ENCODE results near the gene DNAH17. TPM values are rescaled to one million over a fixed set of nuclear protein-coding genes. Genes with fewer than 3 reads are reported as not detected.
A peak's percentile ranks its signal among the peaks of the same experiment; 100 is the strongest.

The DNAH17 gene
- total RNA-seq, 1 donor from 2014 or later: not detected

DNA sequence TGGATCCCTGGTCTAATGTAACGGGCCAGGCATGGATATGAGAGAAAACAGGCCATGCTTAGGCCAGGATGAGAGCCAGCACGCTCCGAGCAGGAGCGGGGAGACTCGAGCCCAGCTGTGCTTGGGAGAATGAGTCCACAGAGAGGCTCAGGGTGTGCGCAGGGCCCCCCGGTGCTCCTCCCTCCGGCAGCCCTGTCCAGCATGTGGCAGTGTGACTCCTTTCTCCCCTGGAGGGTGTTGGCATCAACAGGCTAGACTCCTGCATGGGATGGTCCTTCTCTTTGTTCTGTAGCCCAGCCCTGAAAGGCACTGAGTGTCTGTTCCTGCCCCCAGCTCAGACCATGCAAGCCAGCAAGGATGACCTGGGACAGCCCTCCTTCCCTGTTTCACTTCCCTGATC lies 175.3 kb downstream of the DNAH17 start:
- no peak overlapping the region for H3K27ac ChIP-seq
- H3K4me1 Mint-ChIP-seq: no peaks in the 10 kb centered on the region
- TF ChIP-seq EZH2phosphoT487 (IDR thresholded peaks at IDR 0.05) (no peak), EZH2 (IDR thresholded peaks at IDR 0.05) (no peak)
- TF ChIP-seq, protein P1, sequence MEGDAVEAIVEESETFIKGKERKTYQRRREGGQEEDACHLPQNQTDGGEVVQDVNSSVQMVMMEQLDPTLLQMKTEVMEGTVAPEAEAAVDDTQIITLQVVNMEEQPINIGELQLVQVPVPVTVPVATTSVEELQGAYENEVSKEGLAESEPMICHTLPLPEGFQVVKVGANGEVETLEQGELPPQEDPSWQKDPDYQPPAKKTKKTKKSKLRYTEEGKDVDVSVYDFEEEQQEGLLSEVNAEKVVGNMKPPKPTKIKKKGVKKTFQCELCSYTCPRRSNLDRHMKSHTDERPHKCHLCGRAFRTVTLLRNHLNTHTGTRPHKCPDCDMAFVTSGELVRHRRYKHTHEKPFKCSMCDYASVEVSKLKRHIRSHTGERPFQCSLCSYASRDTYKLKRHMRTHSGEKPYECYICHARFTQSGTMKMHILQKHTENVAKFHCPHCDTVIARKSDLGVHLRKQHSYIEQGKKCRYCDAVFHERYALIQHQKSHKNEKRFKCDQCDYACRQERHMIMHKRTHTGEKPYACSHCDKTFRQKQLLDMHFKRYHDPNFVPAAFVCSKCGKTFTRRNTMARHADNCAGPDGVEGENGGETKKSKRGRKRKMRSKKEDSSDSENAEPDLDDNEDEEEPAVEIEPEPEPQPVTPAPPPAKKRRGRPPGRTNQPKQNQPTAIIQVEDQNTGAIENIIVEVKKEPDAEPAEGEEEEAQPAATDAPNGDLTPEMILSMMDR (IDR thresholded peaks at IDR 0.05): no peak

DNA sequence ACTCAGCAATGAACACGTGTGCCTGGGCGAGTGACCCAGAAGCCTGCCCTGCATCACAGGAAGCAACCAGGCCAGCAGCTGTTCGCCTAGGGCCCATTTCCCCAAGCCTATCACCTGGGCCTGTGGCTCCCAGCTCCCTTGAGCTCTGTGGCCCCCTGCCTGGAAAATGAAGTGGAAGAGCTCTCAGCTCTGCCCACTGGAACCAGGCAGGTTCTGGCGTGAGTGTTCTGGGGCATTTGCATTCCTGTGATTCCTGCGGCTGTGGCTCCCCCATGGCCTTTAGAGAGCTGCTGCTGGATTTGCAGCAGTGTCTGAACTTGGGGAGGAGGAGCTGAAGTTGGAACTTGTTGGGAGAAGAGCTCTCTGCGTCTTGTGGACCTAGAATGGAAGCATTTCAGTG lies 175.9 kb downstream of the DNAH17 start:
- DNase-seq (ENCODE audit: low spot score): no peak
- Mint-ChIP-seq H3K4me1 (no peaks in the 10 kb centered on the region), H3K9me3 (no peaks in the 10 kb centered on the region), H3K27me3 (ENCODE audit: insufficient read depth, low read depth) (peaks cover 4% of the 10 kb centered on the region), H3K4me3 (peak overlapping the region; percentile 24), H3K27ac (peak overlapping the region; percentile 82), H3K36me3 (peaks cover 36% of the 10 kb centered on the region)
- TF ChIP-seq, protein P1 (IDR thresholded peaks at IDR 0.05): no peak
- no peak for TF ChIP-seq EZH2phosphoT487 (IDR thresholded peaks at IDR 0.05)
- TF ChIP-seq EZH2 (IDR thresholded peaks at IDR 0.05): no peak
- no peak overlapping the region for H3K4me2 ChIP-seq
- H2AFZ ChIP-seq (replicated peaks): no peak overlapping the region
- H3K27me3 ChIP-seq: no peaks in the 10 kb centered on the region
- H3K27ac ChIP-seq: no peak overlapping the region
- no peaks in the 10 kb centered on the region for H3K4me1 ChIP-seq
- no peaks in the 10 kb centered on the region for H3K36me3 ChIP-seq
- peaks cover 19% of the 10 kb centered on the region for H3K79me2 ChIP-seq (ENCODE audit: low read depth)
- no peaks in the 10 kb centered on the region for H4K20me1 ChIP-seq (ENCODE audit: low read depth)
- no peak overlapping the region for H3K9ac ChIP-seq
- no peak overlapping the region for H3K4me3 ChIP-seq
- H3K9me3 ChIP-seq (ENCODE audit: low read depth): no peaks in the 10 kb centered on the region
- H3F3A ChIP-seq (ENCODE audit: low read depth): no peaks in the 10 kb centered on the region

More for the DNA sequence above, 175.3 kb downstream of the DNAH17 start:
- Histone ChIP-seq H3K9ac (no peak overlapping the region), H3K9me3 (ENCODE audit: low read depth) (no peaks in the 10 kb centered on the region), H3K4me2 (no peak overlapping the region), H3K27me3 (no peaks in the 10 kb centered on the region), H3K79me2 (ENCODE audit: low read depth) (peaks cover 15% of the 10 kb centered on the region), H2AFZ (replicated peaks) (no peak overlapping the region), H3K4me1 (no peaks in the 10 kb centered on the region), H3K36me3 (no peaks in the 10 kb centered on the region), H3K4me3 (no peak overlapping the region), H4K20me1 (ENCODE audit: low read depth) (peaks cover 1% of the 10 kb centered on the region), H3F3A (ENCODE audit: low read depth) (no peaks in the 10 kb centered on the region)
- no peak overlapping the region for H3K27ac Mint-ChIP-seq
- peaks cover 35% of the 10 kb centered on the region for H3K36me3 Mint-ChIP-seq
- no peaks in the 10 kb centered on the region for H3K9me3 Mint-ChIP-seq
- peaks cover 4% of the 10 kb centered on the region for H3K27me3 Mint-ChIP-seq (ENCODE audit: insufficient read depth, low read depth)
- H3K4me3 Mint-ChIP-seq: no peak overlapping the region
- no peak for DNase-seq (ENCODE audit: low spot score)

DNA sequence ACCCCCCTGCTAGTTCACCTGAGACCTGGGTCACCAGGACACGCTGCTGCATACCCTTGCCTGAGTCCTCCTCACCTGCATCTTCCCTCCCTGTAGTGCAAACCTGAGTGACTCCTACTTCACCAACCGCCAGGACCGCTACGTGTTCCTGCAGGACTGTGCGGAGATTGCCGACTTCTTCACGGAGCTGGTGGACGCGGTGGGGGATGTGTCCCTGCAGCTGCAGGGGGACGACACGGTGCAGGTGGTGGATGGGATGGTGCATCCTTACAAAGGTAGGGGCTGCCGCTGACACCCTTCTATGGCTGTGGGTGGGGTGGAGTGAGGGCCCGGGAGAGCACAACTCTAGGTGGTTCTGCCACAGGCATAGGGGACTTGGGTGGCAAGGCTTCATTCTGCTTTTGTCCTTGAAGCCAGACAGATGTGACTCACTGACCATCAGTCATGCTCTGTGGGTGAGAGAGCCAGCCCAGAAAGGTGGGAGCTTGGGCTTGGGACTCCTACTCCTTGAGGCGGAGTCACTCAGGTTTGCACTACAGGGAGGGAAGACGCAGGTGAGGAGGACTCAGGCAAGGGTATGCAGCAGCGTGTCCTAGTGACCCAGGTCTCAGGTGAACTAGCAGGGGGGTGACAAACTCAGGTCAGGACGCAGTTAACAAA lies 176.5 kb downstream of the DNAH17 start:
- H4K20me1 ChIP-seq (ENCODE audit: low read depth): peaks cover 1% of the 10 kb centered on the region
- H3K9me3 ChIP-seq (ENCODE audit: low read depth): no peaks in the 10 kb centered on the region
- H3K4me1 Mint-ChIP-seq: no peaks in the 10 kb centered on the region
- H3K9me3 Mint-ChIP-seq: no peaks in the 10 kb centered on the region
- H3K9ac ChIP-seq: no peak overlapping the region
- no peak overlapping the region for H3K27ac Mint-ChIP-seq
- no peaks in the 10 kb centered on the region for H3K27me3 ChIP-seq
- no peaks in the 10 kb centered on the region for H3K36me3 ChIP-seq
- H3K4me3 ChIP-seq: no peak overlapping the region
- no peaks in the 10 kb centered on the region for H3F3A ChIP-seq (ENCODE audit: low read depth)
- no peak overlapping the region for H3K27ac ChIP-seq
- H2AFZ ChIP-seq (replicated peaks): no peak overlapping the region
- H3K4me2 ChIP-seq: no peak overlapping the region
- DNase-seq (ENCODE audit: low spot score): no peak
- H3K27me3 Mint-ChIP-seq (ENCODE audit: insufficient read depth, low read depth): peaks cover 4% of the 10 kb centered on the region
- H3K36me3 Mint-ChIP-seq: peaks cover 39% of the 10 kb centered on the region
- H3K79me2 ChIP-seq (ENCODE audit: low read depth): peaks cover 23% of the 10 kb centered on the region
- no peak for TF ChIP-seq EZH2 (IDR thresholded peaks at IDR 0.05)
- TF ChIP-seq EZH2phosphoT487 (IDR thresholded peaks at IDR 0.05): no peak
- TF ChIP-seq, protein P1 (IDR thresholded peaks at IDR 0.05): no peak
- H3K4me3 Mint-ChIP-seq: no peak overlapping the region
- H3K4me1 ChIP-seq: no peaks in the 10 kb centered on the region
